Stimulated activated CD4-positive, alpha-beta T cell treated with anti-CD3 and anti-CD28 coated beads, TNF-alpha, amount 100 ng/mL, for 1 hour (primary cell): Measurements from ENCODE around the gene WDCP.
A peak's percentile ranks its signal among the peaks of the same experiment; 100 is the strongest.
"Not testable (repeated sequence)": the region's sequence is repeated elsewhere in the genome, so short reads cannot be mapped to it uniquely, and the experiment has no call there.

Experiments
- DNase-seq, 3 donors: peaks; one replicate each; pipeline ENCODE4 v3.0.0-alpha.2; 2020; ENCODE audit warnings: low read depth in 3 of 3, low spot score in 1 of 3

The WDCP gene

DNA sequence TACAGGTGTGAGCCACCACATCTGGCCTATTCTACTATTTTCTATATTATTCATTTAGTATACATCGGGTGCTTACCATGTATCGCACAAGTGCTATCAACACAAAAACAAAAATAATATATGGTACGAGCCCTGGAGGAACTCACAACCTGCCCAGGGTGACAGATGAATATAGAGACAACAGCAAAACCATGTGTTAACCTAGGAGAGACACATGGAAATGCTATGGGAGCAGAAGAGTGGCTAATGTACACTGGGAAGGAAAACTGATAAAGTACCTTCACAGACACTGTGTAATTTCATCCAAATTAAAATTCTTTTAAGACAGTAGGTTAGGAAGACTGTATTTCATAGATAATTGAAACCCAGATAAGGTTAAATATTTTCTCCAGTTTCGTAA lies 25.1 kb upstream of the WDCP start:
- no peak for DNase-seq

- no peak for DNase-seq
These were observed 18.1 kb upstream of the WDCP start for GRCh38 chr2:24065341-24065740.

GRCh38 chr2:24058564-24059271 lies 11.5 kb upstream of the WDCP start:
- DNase-seq, result no peak

DNA sequence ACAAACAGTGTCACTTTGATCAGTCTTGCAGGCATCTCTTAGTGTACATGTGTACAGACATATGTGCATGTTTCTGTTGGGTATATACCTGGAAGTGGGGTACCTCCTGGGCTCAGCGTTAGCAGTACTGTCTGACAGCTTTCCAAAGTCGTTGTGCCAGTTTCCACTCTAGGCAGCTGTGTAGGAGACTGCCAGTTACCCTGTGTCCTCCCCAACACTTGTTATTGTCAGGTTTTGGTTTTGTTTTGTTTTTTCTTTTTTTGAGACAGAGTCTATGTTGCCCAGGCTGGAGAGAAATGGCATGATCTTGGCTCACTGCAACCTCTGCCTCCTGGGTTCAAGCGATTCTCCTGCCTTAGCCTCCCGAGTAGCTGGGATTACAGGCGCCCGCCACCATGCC lies 8.6 kb upstream of the WDCP start:
- DNase-seq, result no peak

DNA sequence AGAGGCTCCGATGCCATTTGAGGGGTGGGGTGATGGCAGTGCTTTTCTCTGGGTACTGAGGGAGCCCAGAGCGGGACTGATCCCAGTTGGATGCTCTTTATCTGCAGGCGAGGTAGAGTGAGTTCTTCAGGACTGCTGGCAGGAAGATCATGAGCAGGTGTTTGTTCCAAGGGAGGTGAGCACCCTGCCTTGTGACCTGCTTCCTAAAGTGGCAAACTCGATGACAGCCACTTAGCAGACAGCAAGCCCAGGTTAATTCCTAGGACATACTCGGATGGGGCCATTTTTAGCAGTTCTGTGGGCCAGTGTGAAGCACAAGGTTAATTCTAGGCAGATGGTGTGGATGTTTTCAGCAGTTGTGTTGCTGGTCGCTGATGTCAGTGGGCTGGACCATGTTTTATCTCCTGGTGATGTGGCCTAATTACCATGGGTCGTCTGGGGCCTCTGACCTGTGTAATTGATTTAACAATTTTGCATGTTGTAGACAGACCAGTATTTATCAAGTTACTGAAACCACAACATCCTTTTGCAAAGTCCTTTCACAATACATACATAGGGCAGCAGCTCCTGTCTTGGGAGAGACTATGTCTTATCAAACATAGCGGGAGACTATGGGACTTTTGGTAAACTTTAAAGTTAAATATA lies 7.3 kb upstream of the WDCP start:
- no peak for DNase-seq

DNA sequence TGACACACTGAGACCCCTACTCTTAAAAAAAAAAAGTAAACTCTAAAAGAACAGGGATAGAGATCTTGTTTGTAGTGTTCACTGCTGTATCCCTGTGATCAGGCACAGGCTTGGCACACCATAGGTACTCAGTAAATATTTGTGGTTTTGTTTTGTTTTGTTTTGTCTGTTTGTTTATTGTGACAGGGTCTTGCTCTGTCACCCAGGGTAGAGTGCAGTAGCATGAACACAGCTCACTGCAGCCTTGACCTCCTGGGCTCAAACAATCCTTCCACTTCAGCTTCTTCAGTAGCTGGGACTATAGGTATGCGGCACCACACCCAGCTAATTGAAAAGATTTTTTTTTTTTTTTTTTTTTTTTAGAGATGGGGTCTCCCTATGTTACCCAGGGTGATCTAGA lies 5.8 kb upstream of the WDCP start:
- DNase-seq, result no peak

DNA sequence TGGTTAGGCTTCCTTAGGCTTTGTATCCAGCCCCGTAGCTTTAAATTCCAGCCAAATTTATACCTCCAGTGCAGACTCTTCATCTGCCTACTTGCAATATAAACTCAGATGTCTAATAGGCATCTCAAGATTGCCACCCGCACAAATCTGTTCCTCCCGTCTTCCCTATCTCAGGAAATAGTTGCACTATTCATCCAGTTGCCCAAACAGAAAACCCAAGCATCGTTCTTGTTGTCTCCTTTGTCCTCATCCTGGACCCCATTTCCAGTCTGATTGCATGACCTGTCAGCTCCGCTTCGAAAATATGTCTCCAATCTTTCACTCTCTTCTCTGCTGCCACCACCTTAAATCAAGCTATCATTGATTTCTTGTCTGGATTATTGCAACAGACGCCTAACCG lies 4.6 kb upstream of the WDCP start:
- DNase-seq, result no peak

DNA sequence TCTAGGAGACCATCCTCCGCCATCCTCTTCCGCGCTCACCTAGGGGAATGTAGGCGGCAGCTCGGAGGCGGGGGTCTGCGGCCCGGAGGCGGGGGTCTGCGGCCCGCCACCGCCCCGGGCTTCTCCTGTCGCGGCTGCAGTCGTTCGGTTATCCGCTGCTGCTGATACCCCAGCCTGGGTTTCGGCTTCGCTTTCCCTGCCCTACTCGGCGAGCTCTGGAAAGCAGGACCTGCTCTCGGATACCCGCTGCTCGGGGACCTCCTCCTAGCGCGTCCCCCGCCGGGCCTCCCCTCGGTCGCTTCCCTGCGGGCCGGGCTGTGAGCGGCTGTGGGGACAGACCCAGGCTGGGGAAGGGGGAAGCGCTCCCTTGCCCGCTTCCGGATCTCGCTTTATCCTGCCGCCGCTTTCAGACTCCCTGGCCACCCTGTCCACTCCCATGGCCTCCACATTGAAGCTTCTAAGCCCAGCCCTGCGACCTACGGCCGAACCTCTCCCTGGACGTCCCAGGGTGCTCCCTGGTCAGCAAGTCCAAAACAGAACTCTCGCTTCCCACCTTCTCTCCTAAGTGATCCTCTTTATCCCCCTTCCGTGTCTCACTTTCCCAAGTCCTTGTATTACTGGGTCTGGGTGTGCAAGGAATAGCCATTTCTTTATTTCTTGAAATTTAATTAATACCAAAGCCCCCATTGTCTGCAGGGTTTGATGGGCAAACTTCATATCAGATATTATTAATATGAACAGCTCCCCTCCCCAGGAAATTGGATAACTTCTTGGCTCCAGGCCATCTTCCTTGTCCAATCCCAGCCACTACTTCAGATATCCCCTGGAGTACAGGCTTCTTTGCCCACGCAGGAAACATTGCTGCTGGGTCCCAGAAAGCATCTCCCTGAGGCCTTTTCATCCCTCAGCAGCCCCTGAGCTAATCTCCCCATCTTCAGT lies 3.1 kb upstream of the WDCP start:
- peak in 1 of 3 donors; percentile 1 for DNase-seq

- DNase-seq, result peak in 2 of 3 donors; percentile 10 to 25
These were observed 2.4 kb upstream of the WDCP start, which contains the start of gene FKBP1B for GRCh38 chr2:24049485-24050021. TSS of gene FKBP1B (plus strand) at chr2:24049741. CDS start at chr2:24049850, 109 bp downstream.

DNA sequence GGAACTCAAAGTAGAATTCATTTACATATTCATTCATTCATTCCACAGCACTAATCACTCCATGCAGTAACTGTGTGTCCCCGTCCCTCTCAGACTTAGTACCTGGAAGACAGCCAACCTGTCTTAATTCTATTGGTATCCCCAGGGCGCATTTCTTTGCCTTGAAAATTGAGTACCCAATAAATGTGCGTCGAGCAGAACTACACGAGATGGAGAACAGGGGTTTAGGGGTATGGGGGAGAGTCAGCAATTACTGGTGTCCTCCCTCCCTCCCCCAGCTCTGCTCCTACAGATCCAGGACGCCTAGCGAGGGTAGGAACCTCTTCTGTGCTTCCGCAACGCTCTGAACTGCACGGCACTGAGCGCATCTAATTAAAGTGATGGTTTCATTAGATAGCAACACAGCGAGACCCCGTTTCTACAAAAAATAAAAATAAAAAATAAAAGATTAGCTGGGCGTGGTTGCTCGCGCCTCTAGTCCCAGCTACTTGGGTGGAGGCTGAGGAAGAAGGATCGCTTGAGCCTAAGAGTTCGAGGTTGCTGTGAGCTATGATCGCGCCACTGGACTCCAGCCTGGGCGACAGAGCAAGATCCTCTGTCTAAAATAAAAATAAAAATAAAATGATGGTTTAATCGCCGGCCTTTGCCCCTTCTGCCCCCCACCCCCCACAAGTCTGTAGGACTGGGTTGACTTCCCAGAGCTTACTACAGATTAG lies 1.7 kb upstream of the WDCP start:
- DNase-seq, result no peak

DNA sequence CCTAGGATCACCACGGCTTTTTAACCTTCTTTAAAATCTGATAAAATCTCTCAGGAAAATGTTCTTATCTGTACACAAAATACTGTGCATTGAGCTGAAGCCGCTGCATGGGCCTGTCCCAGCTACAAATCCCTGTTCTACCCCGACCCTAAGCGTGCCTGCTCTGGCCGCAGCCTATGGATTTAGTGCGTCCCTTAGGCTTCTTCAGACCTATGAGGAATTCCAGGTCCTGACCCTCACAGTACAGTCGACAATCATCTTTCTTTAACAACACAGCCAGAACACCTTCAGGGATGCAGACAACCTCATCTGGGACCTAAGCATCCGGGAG lies 477 bp upstream of the WDCP start:
- no peak for DNase-seq

GRCh38 chr2:24046599-24046929 lies 627 bp downstream of the WDCP start:
- DNase-seq, result no peak

DNA sequence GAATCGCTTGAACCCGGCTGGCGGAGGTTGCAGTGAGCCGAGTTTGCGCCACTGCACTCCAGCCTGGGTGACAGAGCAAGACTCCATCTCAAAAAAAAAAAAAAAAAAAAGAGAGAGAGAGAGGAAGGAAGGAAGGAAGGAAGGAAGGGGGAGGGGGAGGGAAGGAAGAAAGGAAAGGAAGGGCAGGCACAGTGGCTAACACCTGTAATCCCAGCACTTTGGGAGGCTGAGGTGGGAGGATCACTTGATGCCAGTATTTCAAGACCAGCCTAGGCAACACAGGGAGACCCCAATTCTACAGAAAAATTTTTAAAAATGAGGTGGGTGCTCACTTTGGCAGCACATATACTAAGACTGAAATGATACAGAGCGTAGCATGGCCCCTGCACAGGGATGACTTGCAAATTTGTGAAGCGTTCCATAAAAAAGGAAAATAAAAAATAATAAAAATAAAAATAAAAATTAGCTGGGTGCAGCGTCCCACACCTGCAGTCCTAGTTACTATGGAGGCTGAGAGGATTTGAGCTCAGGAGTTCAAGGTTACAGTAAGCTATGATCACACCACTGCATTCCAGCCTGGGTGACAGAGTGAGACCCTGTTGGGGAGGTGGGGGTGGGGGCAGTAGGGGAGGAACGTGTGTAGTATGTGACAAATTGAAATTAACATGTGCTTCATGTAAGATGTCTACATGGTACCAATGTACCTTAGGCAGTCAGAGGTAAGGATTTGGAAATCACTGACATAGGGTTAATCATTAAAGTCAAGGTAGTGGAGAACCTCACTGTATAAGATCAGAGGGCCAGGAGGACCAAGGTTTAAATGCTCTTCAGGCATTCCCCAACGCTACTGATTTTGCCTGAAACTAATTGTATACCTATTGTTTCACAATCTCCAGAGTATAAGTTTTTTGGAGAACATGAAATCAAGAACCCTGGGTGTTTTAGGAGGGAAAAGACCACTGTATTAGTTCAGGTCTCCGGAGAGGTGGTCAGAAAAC lies 1.4 kb downstream of the WDCP start:
- DNase-seq, result no peak

DNA sequence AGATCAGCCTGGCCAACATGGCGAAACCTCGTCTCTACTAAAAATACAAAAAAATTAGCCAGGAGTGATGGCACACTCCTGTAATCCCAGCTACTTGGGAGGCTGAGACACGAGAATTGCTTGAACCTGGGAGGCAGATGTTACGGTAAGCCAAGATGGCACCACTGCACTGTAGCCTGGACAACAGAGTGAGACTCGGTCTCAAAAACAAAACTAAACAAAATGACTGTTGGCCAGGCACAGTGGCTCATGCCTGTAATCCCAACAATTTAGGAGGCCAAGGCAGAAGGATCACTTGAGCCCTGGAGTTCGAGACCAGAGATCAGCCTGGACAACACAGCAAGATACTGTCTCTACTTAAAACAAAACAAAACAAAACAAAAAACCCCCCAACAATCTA lies 4.1 kb downstream of the WDCP start:
- not testable (repeated sequence) for DNase-seq

DNA sequence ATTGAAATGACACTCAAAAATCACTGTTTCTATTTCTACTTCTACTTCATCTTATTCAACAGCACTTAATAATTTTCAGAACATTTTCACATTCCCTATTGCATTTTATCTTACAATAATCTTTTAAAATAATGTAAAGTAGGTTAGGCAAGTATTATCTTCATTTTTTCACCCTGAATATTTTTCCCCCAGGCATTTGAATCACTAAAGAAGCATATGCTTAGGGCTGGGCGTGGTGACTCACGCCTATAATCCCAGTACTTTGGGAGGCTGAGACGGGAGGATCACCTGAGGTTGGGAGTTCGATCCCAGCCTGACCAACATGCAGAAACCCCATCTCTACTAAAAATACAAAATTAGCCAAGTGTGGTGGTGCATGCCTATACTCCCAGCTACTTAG lies 6.7 kb downstream of the WDCP start:
- no peak for DNase-seq

DNA sequence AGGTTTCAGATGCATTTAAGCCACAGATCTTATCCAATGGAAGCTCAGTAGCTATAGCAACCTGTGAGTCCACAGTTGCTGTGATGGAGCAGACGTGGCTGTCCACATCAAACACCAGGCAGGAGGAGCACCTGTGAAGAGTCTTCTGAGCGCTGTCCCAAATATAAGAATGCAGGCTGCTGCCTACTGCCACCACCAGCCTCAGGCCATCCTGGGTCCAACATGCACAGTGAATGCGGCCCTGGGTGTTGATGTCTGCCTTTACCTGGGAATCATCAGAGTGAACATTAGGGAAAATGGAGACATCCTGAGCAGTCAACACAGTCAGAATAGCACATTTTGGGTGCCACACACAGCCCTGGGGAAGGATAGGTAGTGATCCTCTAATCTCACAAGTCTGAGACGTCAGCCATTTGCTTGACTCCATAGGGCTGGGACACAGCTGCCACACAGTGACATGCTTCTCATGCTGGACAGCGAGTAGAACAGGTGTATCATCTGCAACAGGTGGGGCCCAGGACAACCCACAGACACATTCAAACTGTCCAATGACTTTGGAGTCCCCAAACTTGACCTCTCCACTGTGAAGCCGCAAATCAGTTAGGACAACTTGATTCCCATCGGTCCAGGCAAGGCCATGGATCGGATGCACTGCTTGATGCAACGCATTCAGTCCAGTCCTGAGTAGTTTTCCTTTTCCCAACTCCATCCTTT lies 8.2 kb downstream of the WDCP start:
- no peak for DNase-seq

DNA sequence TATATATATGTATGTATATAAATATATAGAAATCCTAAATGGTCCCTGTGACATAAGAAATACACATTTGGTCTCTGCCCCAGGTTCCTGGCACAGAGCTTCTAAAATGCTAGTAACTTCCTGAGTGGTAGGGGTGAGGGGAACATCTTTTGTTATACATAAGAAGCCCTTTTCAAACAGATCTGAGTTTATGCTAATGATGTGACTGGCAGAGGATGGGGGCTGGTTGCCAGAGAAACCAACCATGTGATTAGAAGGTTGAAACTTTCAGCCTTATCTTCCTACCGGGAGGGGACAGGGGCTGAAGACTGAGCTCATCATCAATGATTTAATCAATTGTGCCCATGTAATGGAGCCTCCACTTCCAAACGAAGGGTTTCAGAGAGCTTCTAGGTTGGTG lies 21.0 kb downstream of the WDCP start:
- no peak for DNase-seq

GRCh38 chr2:24024996-24025663 lies 22.1 kb downstream of the WDCP start:
- no peak for DNase-seq

DNA sequence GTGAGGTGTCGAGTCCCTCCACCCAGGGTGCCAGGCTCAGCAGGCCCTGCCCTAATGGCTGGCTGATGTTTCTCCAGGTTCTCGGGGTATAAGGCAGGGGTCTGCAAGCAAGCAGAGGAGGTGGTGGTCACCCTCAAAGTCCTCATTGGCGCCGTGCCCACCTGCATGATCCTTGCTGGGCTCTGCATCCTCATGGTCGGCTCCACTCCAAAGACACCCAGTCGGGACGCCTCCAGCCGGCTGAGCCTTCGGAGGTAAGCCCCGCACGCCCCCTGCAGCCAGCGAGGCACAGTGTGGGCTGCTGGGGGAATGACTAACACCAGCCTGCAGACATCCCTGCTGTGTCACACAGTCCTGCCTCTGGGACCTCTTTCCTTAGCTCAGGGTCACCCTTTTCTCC lies 23.2 kb downstream of the WDCP start:
- DNase-seq, result no peak
